NCI-H748 treated with DMSO at 0.1 percent for 48 hours (cell line): ENCODE results near the gene ZDHHC24.
"Not testable (repeated sequence)": the region's sequence is repeated elsewhere in the genome, so short reads cannot be mapped to it uniquely, and the experiment has no call there.

Experiments
- DNase-seq: peaks from one replicate; lab custom pipeline; 2025; lab: John Stamatoyannopoulos, UW

The ZDHHC24 gene

GRCh38 chr11:66545701-66546367 lies at the start of gene ZDHHC24:
ZDHHC24 (minus strand) TSS chr11:66546048; CDS start chr11:66546003, 45 bp downstream.
- DNase-seq, result peak; percentile 88

GRCh38 chr11:66595245-66595904 lies 49.5 kb upstream of the ZDHHC24 start:
- no peak for DNase-seq

- DNase-seq, result no peak
These were observed 47.8 kb upstream of the ZDHHC24 start for GRCh38 chr11:66593650-66594049.

- no peak for DNase-seq
These were observed 47.4 kb upstream of the ZDHHC24 start for GRCh38 chr11:66593303-66593635.

- DNase-seq, result peak; percentile 92
These were observed 46.8 kb upstream of the ZDHHC24 start, which contains the start of the genes CCDC87 and CCS for GRCh38 chr11:66592457-66593302. CCDC87 (minus strand) TSS chr11:66593063; CDS start chr11:66593015, 48 bp downstream. CCS (plus strand) TSS chr11:66593185; CDS start chr11:66593262, 77 bp downstream.

- DNase-seq, result no peak
These were observed 45.3 kb upstream of the ZDHHC24 start for GRCh38 chr11:66591175-66591574.

- no peak for DNase-seq
These were observed 44.3 kb upstream of the ZDHHC24 start for GRCh38 chr11:66589996-66590675.

- not testable (repeated sequence) for DNase-seq
These were observed 43.5 kb upstream of the ZDHHC24 start for GRCh38 chr11:66589315-66589714.

GRCh38 chr11:66586136-66586535 lies 40.3 kb upstream of the ZDHHC24 start:
- no peak for DNase-seq

GRCh38 chr11:66585447-66585846 lies 39.6 kb upstream of the ZDHHC24 start:
- DNase-seq, result not testable (repeated sequence)

GRCh38 chr11:66582565-66583147 lies 36.8 kb upstream of the ZDHHC24 start:
- DNase-seq, result not testable (repeated sequence)

GRCh38 chr11:66581261-66581660 lies 35.4 kb upstream of the ZDHHC24 start:
- no peak for DNase-seq

- DNase-seq, result no peak
These were observed 35.0 kb upstream of the ZDHHC24 start for GRCh38 chr11:66580803-66581202.

- peak; percentile 21 for DNase-seq
These were observed 33.3 kb upstream of the ZDHHC24 start for GRCh38 chr11:66579017-66579606.

- DNase-seq, result no peak
These were observed 25.0 kb upstream of the ZDHHC24 start for GRCh38 chr11:66570850-66571180.

GRCh38 chr11:66570079-66570849 lies 24.4 kb upstream of the ZDHHC24 start:
- no peak for DNase-seq

GRCh38 chr11:66569076-66569475 lies 23.2 kb upstream of the ZDHHC24 start:
- no peak for DNase-seq

- peak; percentile 50 for DNase-seq
These were observed 22.5 kb upstream of the ZDHHC24 start, which contains the start of gene CTSF for GRCh38 chr11:66568124-66568916. CTSF (minus strand) TSS chr11:66568606; CDS start chr11:66568486, 120 bp downstream.

GRCh38 chr11:66567787-66568123 lies 21.9 kb upstream of the ZDHHC24 start:
- DNase-seq, result no peak

GRCh38 chr11:66566221-66566620 lies 20.4 kb upstream of the ZDHHC24 start:
- no peak for DNase-seq
